Glomerular visceral epithelial cell (primary cell): ENCODE results near the gene PNLDC1.
"Not testable (repeated sequence)": the region's sequence is repeated elsewhere in the genome, so short reads cannot be mapped to it uniquely, and the experiment has no call there.

Experiments
- DNase-seq: peaks from one replicate; pipeline ENCODE4 v3.0.0-alpha.2; 2016; ENCODE audit errors: extremely low spot score

Gene PNLDC1

GRCh38 chr6:159849851-159850250 is 49.8 kb downstream of the PNLDC1 start:
- DNase-seq: not testable (repeated sequence)

- DNase-seq: no peak
Observed at GRCh38 chr6:159852877-159853276, 52.8 kb downstream of the PNLDC1 start.

GRCh38 chr6:159853754-159854153 is 53.7 kb downstream of the PNLDC1 start:
- no peak for DNase-seq

GRCh38 chr6:159854959-159855358 is 54.9 kb downstream of the PNLDC1 start:
- DNase-seq: no peak

GRCh38 chr6:159858259-159858658 is 58.2 kb downstream of the PNLDC1 start:
- DNase-seq: no peak

- DNase-seq: no peak
Observed at GRCh38 chr6:159860482-159860881, 60.4 kb downstream of the PNLDC1 start.

- no peak for DNase-seq
Observed at GRCh38 chr6:159862103-159862502, 62.0 kb downstream of the PNLDC1 start.

GRCh38 chr6:159863341-159863740 is 63.3 kb downstream of the PNLDC1 start:
- DNase-seq: peak; percentile 68

GRCh38 chr6:159865226-159865920 is 65.3 kb downstream of the PNLDC1 start:
- no peak for DNase-seq

- no peak for DNase-seq
Observed at GRCh38 chr6:159866286-159867247, 66.5 kb downstream of the PNLDC1 start.
